Activated CD8-positive, alpha-beta T cell treated with anti-CD3 and anti-CD28 coated beads, Interleukin-2, amount 10 ng/mL, durations not matched to agents 7 days and 5 days (primary cell): ENCODE results near the gene RPUSD1. TPM values are rescaled to one million over a fixed set of nuclear protein-coding genes. Genes with fewer than 3 reads are reported as not detected.

Experiments
- ATAC-seq: fragments of 150-1000 bp; cut with Tn5 transposase; one replicate; pipeline ENCODE4 v1.10.0; 2021; ENCODE audit warnings: moderate library complexity
- CTCF ChIA-PET: fragments of 350-600 bp; sonication (Branson Sonifier 250); formaldehyde crosslinking; loops from one replicate; lab custom pipeline; 2021; ENCODE audit warnings: antibody characterized with exemption; lab: Charles Lee
- POLR2A ChIA-PET: fragments of 350-600 bp; sonication (Branson Sonifier 250); formaldehyde crosslinking; loops from one replicate; lab custom pipeline; 2021; ENCODE audit warnings: antibody characterized with exemption; lab: Charles Lee
- DNase-seq: peaks from one replicate; pipeline ENCODE4 v3.0.0-alpha.2; 2020
- H3K27ac Mint-ChIP-seq: one replicate; pipeline ENCODE4 v1.8.0; 2021; ENCODE audit warnings: mild to moderate bottlenecking, mixed read lengths
- H3K27me3 Mint-ChIP-seq: one replicate; pipeline ENCODE4 v1.8.0; 2021; ENCODE audit warnings: low read depth, mixed read lengths
- H3K36me3 Mint-ChIP-seq: one replicate; pipeline ENCODE4 v1.8.0; 2021; ENCODE audit warnings: low read depth, mixed read lengths
- H3K4me1 Mint-ChIP-seq: one replicate; pipeline ENCODE4 v1.8.0; 2021; ENCODE audit warnings: low read depth, mixed read lengths
- H3K4me3 Mint-ChIP-seq: one replicate; pipeline ENCODE4 v1.8.0; 2021; ENCODE audit warnings: mild to moderate bottlenecking, mixed read lengths
- H3K9me3 Mint-ChIP-seq: one replicate; pipeline ENCODE4 v1.8.0; 2022; ENCODE audit warnings: mixed read lengths; ENCODE audit not compliant: insufficient read depth
- total RNA-seq, 2 experiments: library from RNA; stranded (reverse); gene quantifications; one replicate each; pipeline ENCODE4 v1.2.3, GENCODE V29; 2021

Gene RPUSD1
- total RNA-seq, 2 experiments from 2014 or later, result 25.9 to 30.1 TPM

- POLR2A ChIA-PET, result no interaction called here
- DNase-seq (no peak), ATAC-seq (no peak)
- CTCF ChIA-PET, result no interaction called here
- Mint-ChIP-seq H3K4me1 (peaks cover 11% of the 10 kb centered on the region), H3K4me3 (no peak overlapping the region), H3K36me3 (no peaks in the 10 kb centered on the region), H3K27me3 (peaks cover 14% of the 10 kb centered on the region), H3K27ac (no peak overlapping the region), H3K9me3 (no peaks in the 10 kb centered on the region)
Observed at GRCh38 chr16:817001-817906, 29.1 kb upstream of the RPUSD1 start.

- Mint-ChIP-seq H3K4me1 (peaks cover 11% of the 10 kb centered on the region), H3K27me3 (peaks cover 18% of the 10 kb centered on the region), H3K27ac (no peak overlapping the region), H3K9me3 (no peaks in the 10 kb centered on the region), H3K4me3 (no peak overlapping the region), H3K36me3 (no peaks in the 10 kb centered on the region)
- ChIA-PET CTCF (no interaction called here), POLR2A (no interaction called here)
- DNase-seq, result no peak
- ATAC-seq, result no peak
Observed at GRCh38 chr16:815861-816260, 27.7 kb upstream of the RPUSD1 start.

GRCh38 chr16:814974-815373 is 26.8 kb upstream of the RPUSD1 start:
- Mint-ChIP-seq H3K9me3 (no peaks in the 10 kb centered on the region), H3K4me1 (peaks cover 9% of the 10 kb centered on the region), H3K27ac (no peak overlapping the region), H3K36me3 (no peaks in the 10 kb centered on the region), H3K4me3 (no peak overlapping the region), H3K27me3 (peaks cover 16% of the 10 kb centered on the region)
- POLR2A ChIA-PET, result no interaction called here
- CTCF ChIA-PET, result interaction anchor here (0.8 to 2.6 kb wide), 2 partner anchors 8 to 242 kb away, joined by 3 to 12 read pairs; no protein-coding TSS in a partner anchor
- ATAC-seq (no peak), DNase-seq (no peak)

GRCh38 chr16:813916-814412 is 25.8 kb upstream of the RPUSD1 start:
- ATAC-seq (no peak), DNase-seq (no peak)
- Mint-ChIP-seq H3K9me3 (no peaks in the 10 kb centered on the region), H3K27me3 (peaks cover 14% of the 10 kb centered on the region), H3K27ac (no peak overlapping the region), H3K36me3 (no peaks in the 10 kb centered on the region), H3K4me3 (no peak overlapping the region), H3K4me1 (peaks cover 3% of the 10 kb centered on the region)
- ChIA-PET CTCF (interaction anchor here (0.8 to 2.6 kb wide), 2 partner anchors 9 to 243 kb away, joined by 3 to 12 read pairs; no protein-coding TSS in a partner anchor), POLR2A (no interaction called here)

GRCh38 chr16:813204-813915 is 25.2 kb upstream of the RPUSD1 start:
- DNase-seq, result peak; percentile 60
- ATAC-seq, result peak; percentile 77
- Mint-ChIP-seq H3K9me3 (no peaks in the 10 kb centered on the region), H3K27ac (no peak overlapping the region), H3K27me3 (peaks cover 14% of the 10 kb centered on the region), H3K4me1 (peaks cover 3% of the 10 kb centered on the region), H3K4me3 (no peak overlapping the region), H3K36me3 (no peaks in the 10 kb centered on the region)
- ChIA-PET POLR2A (no interaction called here), CTCF (interaction anchor here (2.6 kb wide), 1 partner anchor 243 kb away, joined by 12 read pairs; no protein-coding TSS in a partner anchor)

GRCh38 chr16:808085-808386 is 19.9 kb upstream of the RPUSD1 start:
- H3K27me3 Mint-ChIP-seq, result peaks cover 11% of the 10 kb centered on the region
- peaks cover 5% of the 10 kb centered on the region for H3K36me3 Mint-ChIP-seq
- ATAC-seq (no peak), DNase-seq (no peak)
- peak overlapping the region; percentile 98 for H3K4me3 Mint-ChIP-seq
- ChIA-PET CTCF (no interaction called here), POLR2A (no interaction called here)
- H3K27ac Mint-ChIP-seq, result peak overlapping the region; percentile 98
- H3K4me1 Mint-ChIP-seq, result peaks cover 15% of the 10 kb centered on the region
- H3K9me3 Mint-ChIP-seq, result no peaks in the 10 kb centered on the region

- H3K27ac Mint-ChIP-seq, result peak overlapping the region; percentile 98
Observed at GRCh38 chr16:807347-808084, 19.3 kb upstream of the RPUSD1 start.

GRCh38 chr16:805474-805873 is 17.3 kb upstream of the RPUSD1 start:
- DNase-seq (no peak), ATAC-seq (no peak)
- H3K4me3 Mint-ChIP-seq, result no peak overlapping the region
- H3K4me1 Mint-ChIP-seq, result peaks cover 15% of the 10 kb centered on the region
- ChIA-PET CTCF (interaction anchor here (1.6 kb wide), 1 partner anchor 93 kb away, joined by 3 read pairs; no protein-coding TSS in a partner anchor), POLR2A (interaction anchor here (1.0 kb wide), 1 partner anchor 11 kb away, joined by 3 read pairs; no protein-coding TSS in a partner anchor)
- no peaks in the 10 kb centered on the region for H3K9me3 Mint-ChIP-seq
- H3K27ac Mint-ChIP-seq, result no peak overlapping the region
- H3K27me3 Mint-ChIP-seq, result no peaks in the 10 kb centered on the region
- peaks cover 5% of the 10 kb centered on the region for H3K36me3 Mint-ChIP-seq

More at GRCh38 chr16:807347-808084, 19.3 kb upstream of the RPUSD1 start:
- H3K4me3 Mint-ChIP-seq, result peak overlapping the region; percentile 98
- POLR2A ChIA-PET, result interaction anchor here (0.7 to 0.8 kb wide), 2 partner anchors 18 to 127 kb away, joined by 3 to 4 read pairs; no protein-coding TSS in a partner anchor
- peaks cover 15% of the 10 kb centered on the region for H3K4me1 Mint-ChIP-seq
- ATAC-seq, result peak; percentile 93
- peaks cover 6% of the 10 kb centered on the region for H3K27me3 Mint-ChIP-seq
- CTCF ChIA-PET, result no interaction called here
- peaks cover 5% of the 10 kb centered on the region for H3K36me3 Mint-ChIP-seq
- peak; percentile 92 for DNase-seq
- no peaks in the 10 kb centered on the region for H3K9me3 Mint-ChIP-seq

- ATAC-seq, result no peak
Observed at GRCh38 chr16:804193-805048, 16.2 kb upstream of the RPUSD1 start.

GRCh38 chr16:803754-804080 is 15.5 kb upstream of the RPUSD1 start:
- CTCF ChIA-PET, result interaction anchor here (0.9 kb wide), 1 partner anchor 108 kb away, joined by 3 read pairs; no protein-coding TSS in a partner anchor
- H3K9me3 Mint-ChIP-seq, result no peaks in the 10 kb centered on the region
- H3K27me3 Mint-ChIP-seq, result no peaks in the 10 kb centered on the region

More at GRCh38 chr16:804193-805048, 16.2 kb upstream of the RPUSD1 start:
- no peak for DNase-seq
- POLR2A ChIA-PET, result interaction anchor here (0.9 kb wide), 1 partner anchor 19 kb away, joined by 3 read pairs; no protein-coding TSS in a partner anchor
- peaks cover 5% of the 10 kb centered on the region for H3K36me3 Mint-ChIP-seq
- no peaks in the 10 kb centered on the region for H3K9me3 Mint-ChIP-seq
- no peaks in the 10 kb centered on the region for H3K27me3 Mint-ChIP-seq
- H3K4me3 Mint-ChIP-seq, result no peak overlapping the region
- peaks cover 14% of the 10 kb centered on the region for H3K4me1 Mint-ChIP-seq
- no peak overlapping the region for H3K27ac Mint-ChIP-seq
- CTCF ChIA-PET, result interaction anchor here (0.9 kb wide), 1 partner anchor 109 kb away, joined by 3 read pairs; no protein-coding TSS in a partner anchor

More at GRCh38 chr16:803754-804080, 15.5 kb upstream of the RPUSD1 start:
- no peak for DNase-seq
- peaks cover 15% of the 10 kb centered on the region for H3K4me1 Mint-ChIP-seq
- H3K36me3 Mint-ChIP-seq, result peaks cover 5% of the 10 kb centered on the region
- H3K27ac Mint-ChIP-seq, result no peak overlapping the region
- POLR2A ChIA-PET, result interaction anchor here (0.9 kb wide), 1 partner anchor 18 kb away, joined by 3 read pairs; no protein-coding TSS in a partner anchor
- no peak for ATAC-seq
- H3K4me3 Mint-ChIP-seq, result no peak overlapping the region
